ENCODE measurements around the gene INKA2.

Gene INKA2

GRCh38 chr1:111762332-111762731 lies 23.1 kb upstream of the INKA2 start:
- no peak overlapping the region for H3K27ac ChIP-seq
- TF ChIP-seq, protein P1, sequence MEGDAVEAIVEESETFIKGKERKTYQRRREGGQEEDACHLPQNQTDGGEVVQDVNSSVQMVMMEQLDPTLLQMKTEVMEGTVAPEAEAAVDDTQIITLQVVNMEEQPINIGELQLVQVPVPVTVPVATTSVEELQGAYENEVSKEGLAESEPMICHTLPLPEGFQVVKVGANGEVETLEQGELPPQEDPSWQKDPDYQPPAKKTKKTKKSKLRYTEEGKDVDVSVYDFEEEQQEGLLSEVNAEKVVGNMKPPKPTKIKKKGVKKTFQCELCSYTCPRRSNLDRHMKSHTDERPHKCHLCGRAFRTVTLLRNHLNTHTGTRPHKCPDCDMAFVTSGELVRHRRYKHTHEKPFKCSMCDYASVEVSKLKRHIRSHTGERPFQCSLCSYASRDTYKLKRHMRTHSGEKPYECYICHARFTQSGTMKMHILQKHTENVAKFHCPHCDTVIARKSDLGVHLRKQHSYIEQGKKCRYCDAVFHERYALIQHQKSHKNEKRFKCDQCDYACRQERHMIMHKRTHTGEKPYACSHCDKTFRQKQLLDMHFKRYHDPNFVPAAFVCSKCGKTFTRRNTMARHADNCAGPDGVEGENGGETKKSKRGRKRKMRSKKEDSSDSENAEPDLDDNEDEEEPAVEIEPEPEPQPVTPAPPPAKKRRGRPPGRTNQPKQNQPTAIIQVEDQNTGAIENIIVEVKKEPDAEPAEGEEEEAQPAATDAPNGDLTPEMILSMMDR (conservative IDR thresholded peaks at IDR 0.05): no peak
- no peak for TF ChIP-seq ZFX (IDR thresholded peaks at IDR 0.05)

DNA sequence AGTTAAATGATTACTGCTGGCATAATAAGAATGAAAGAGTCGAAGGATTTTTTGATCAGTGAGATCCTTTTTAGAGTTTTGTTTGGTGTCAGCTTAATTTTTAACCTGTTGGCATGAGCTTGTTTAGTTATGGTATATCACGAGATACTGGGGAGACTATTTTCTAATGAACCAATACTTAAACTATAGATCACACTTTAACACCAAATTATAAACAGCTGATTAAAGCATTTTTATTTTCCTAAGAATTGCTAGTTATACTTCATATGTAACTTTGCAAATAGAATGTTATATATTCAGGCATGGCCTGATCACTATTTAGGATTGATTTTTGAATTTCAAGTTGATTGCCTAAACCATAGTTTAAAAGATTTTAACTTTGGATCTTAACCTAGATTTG lies 22.5 kb upstream of the INKA2 start:
- TF ChIP-seq ZFX (IDR thresholded peaks at IDR 0.05): no peak
- TF ChIP-seq, protein P1 (conservative IDR thresholded peaks at IDR 0.05): no peak
- H3K27ac ChIP-seq: no peak overlapping the region

DNA sequence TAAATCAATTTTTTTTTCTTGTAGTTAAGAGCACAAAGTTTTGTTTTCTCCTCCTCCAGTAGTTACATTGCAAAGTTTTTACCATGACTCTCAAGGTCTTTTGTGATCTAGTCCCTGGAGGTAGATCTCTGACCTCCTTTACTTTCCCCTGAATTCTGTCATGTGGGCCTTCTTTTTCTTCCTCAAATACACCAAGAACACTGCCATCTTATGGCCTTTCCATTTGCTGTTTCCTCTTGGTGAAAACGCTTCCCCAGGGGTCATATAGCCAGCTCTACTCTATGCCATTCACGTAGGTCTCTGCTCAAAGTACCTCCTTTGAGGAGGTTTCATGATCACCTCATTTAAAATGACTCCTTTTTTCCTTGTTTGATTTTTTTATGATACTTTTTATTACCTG lies 19.2 kb upstream of the INKA2 start:
- H3K27ac ChIP-seq: no peak overlapping the region
- no peak for TF ChIP-seq ZFX (IDR thresholded peaks at IDR 0.05)
- TF ChIP-seq, protein P1 (conservative IDR thresholded peaks at IDR 0.05): peak; percentile 12

DNA sequence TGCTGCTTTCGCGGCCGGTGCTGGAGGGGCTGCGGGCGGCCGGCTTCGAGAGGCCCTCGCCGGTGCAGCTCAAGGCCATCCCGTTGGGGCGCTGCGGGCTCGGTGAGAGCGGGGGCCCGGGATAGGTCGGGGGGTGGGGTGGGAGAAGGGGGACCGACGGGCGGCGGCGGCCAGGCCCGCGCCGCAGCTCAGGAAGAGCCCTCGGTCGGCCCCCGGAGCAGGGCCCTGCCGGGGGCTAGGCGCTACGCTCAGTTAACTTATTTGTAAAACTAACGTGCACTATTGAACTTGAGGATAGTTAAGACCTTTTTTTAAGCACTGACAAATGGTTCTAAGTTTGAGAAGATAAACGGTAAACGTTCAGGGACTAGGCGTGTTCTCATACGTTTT lies 16.9 kb upstream of the INKA2 start:
- TF ChIP-seq ZFX (IDR thresholded peaks at IDR 0.05): peak; percentile 87
- TF ChIP-seq, protein P1 (conservative IDR thresholded peaks at IDR 0.05): no peak
- peak overlapping the region; percentile 96 for H3K27ac ChIP-seq

- TF ChIP-seq, protein P1 (conservative IDR thresholded peaks at IDR 0.05): peak; percentile 97
- TF ChIP-seq ZFX (IDR thresholded peaks at IDR 0.05): no peak; the same call in 1 of the 2 replicates
- H3K27ac ChIP-seq: peak within 1 kb of the TSS; percentile 96
Measured at GRCh38 chr1:111755331-111756123, 16.3 kb upstream of the INKA2 start, which contains the start of gene DDX20. DDX20 (plus strand) TSS chr1:111755901; CDS start chr1:111755925, 24 bp downstream.

- no peak for TF ChIP-seq ZFX (IDR thresholded peaks at IDR 0.05)
- TF ChIP-seq, protein P1 (conservative IDR thresholded peaks at IDR 0.05): no peak
- H3K27ac ChIP-seq: peak overlapping the region; percentile 96
Measured at GRCh38 chr1:111754984-111755330, 15.8 kb upstream of the INKA2 start.

DNA sequence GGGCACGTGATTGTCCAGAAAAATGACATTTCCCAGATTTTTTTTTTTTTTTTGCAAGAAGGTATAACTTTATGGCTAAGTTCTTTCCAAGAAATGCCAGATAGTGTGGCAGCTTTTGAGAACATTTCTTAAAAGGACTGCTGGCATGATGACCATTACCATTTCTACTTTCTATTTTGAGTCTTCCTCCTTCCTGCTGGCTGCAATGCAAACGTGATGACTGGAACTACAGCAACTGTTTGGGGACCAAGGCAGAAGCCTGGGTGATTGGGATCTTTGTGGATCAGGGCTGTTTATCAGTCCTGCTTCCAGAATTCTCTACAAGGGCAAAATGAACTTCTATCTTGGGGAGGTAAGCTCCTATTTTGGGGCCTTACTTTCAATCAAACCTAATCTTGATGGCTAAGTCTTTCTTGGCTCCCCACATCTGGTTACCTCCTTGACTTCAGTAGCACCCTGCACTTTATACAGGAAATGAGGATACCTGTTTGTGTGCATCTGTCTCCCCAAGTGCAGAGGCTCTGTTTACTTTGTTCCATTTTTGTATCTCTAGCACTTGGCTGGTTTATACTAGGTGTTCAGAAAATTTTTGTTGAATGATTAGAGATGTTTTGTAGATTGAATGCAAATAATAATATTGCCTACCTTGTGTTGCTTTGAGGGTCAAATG lies 12.8 kb upstream of the INKA2 start:
- H3K27ac ChIP-seq: no peak overlapping the region
- TF ChIP-seq ZFX (IDR thresholded peaks at IDR 0.05): no peak
- TF ChIP-seq, protein P1 (conservative IDR thresholded peaks at IDR 0.05): no peak
